HepG2 (cell line): ENCODE results near the gene SBK2. TPM values are rescaled to one million over a fixed set of nuclear protein-coding genes. Genes with fewer than 3 reads are reported as not detected.

Experiments used
- ARID4A ChIP-seq: sonication (generic); formaldehyde crosslinking; IDR thresholded peaks from 2 replicates; pipeline ENCODE4 v1.5.0; 2020; ENCODE audit warnings: mild to moderate bottlenecking, missing genetic modification reagents, borderline replicate concordance
- CENPBD1 ChIP-seq: sonication (generic); formaldehyde crosslinking; IDR thresholded peaks from 2 replicates; pipeline ENCODE4 v1.8.0; 2022; ENCODE audit warnings: missing genetic modification reagents, low read depth, mild to moderate bottlenecking, borderline replicate concordance
- FOXJ3 ChIP-seq: sonication (generic); formaldehyde crosslinking; IDR thresholded peaks from 2 replicates; pipeline ENCODE4 v1.4.0; 2020; ENCODE audit warnings: missing genetic modification reagents, mild to moderate bottlenecking, borderline replicate concordance
- IRF9 ChIP-seq: sonication (generic); formaldehyde crosslinking; IDR thresholded peaks from 2 replicates; pipeline ENCODE4 v1.8.0; 2022; ENCODE audit warnings: missing genetic modification reagents, mild to moderate bottlenecking, borderline replicate concordance
- KLF11 ChIP-seq: IDR thresholded peaks from 2 replicates; pipeline ENCODE4 v1.6.1; 2016; ENCODE audit warnings: missing compliant biosample characterization
- MIXL1 ChIP-seq: IDR thresholded peaks from 2 replicates; pipeline ENCODE4 v1.6.1; 2016
- NKX3-1 ChIP-seq: sonication (generic); formaldehyde crosslinking; IDR thresholded peaks from 2 replicates; pipeline ENCODE4 v1.5.0; 2020; ENCODE audit warnings: missing genetic modification reagents
- RERE ChIP-seq: IDR thresholded peaks from 2 replicates; pipeline ENCODE4 v1.6.1; 2016; ENCODE audit warnings: low read depth, missing genetic modification reagents, missing compliant biosample characterization
- RXRB ChIP-seq: IDR thresholded peaks from 2 replicates; pipeline ENCODE4 v1.6.1; 2016; ENCODE audit warnings: borderline replicate concordance, missing genetic modification reagents, missing compliant biosample characterization
- SOX5 ChIP-seq: IDR thresholded peaks from 2 replicates; pipeline ENCODE4 v1.6.1; 2016; ENCODE audit warnings: borderline replicate concordance
- SRF ChIP-seq: IDR thresholded peaks from 2 replicates; pipeline ENCODE4 v1.6.1; 2011; ENCODE audit warnings: mild to moderate bottlenecking, low read depth, low read length, moderate library complexity
- ZNF333 ChIP-seq: sonication (generic); formaldehyde crosslinking; IDR thresholded peaks from 2 replicates; pipeline ENCODE4 v1.4.0; 2020; ENCODE audit warnings: mild to moderate bottlenecking, missing genetic modification reagents, borderline replicate concordance
- ZNF383 ChIP-seq: sonication (generic); formaldehyde crosslinking; IDR thresholded peaks from 2 replicates; pipeline ENCODE4 v1.4.0; 2020; ENCODE audit warnings: missing genetic modification reagents, mild to moderate bottlenecking, borderline replicate concordance
- ZNF761 ChIP-seq: sonication (generic); formaldehyde crosslinking; conservative IDR thresholded peaks from 2 replicates; pipeline ENCODE4 v1.4.0; 2020; ENCODE audit warnings: mild to moderate bottlenecking, missing genetic modification reagents
- ZNF839 ChIP-seq: sonication (generic); formaldehyde crosslinking; IDR thresholded peaks from 2 replicates; pipeline ENCODE4 v1.4.0; 2020; ENCODE audit warnings: missing genetic modification reagents, mild to moderate bottlenecking, borderline replicate concordance
- ZSCAN25 ChIP-seq: sonication (generic); formaldehyde crosslinking; IDR thresholded peaks from 2 replicates; pipeline ENCODE4 v1.8.0; 2022; ENCODE audit warnings: mild to moderate bottlenecking, missing genetic modification reagents
- ZSCAN5A ChIP-seq: sonication (generic); formaldehyde crosslinking; IDR thresholded peaks from 2 replicates; pipeline ENCODE4 v1.8.0; 2022; ENCODE audit warnings: mild to moderate bottlenecking, missing genetic modification reagents, borderline replicate concordance
- polyA plus RNA-seq, 8 experiments: library from polyadenylated mRNA; depleted of rRNA in 3 of 8; stranded (reverse) in 7 of 8; unstranded in 1 of 8; fragments of >200 nt; fragmentation: Illumina TruSeq in 4 of 8; extraction: Trizol in 4 of 8; gene quantifications; 2 replicates each; pipeline versions ENCODE4 v1.2.1 to v1.2.3, GENCODE V29; 2011 to 2016; ENCODE audit warnings: low read depth in 4 of 8, missing spikeins in 1 of 8, mixed read lengths in 1 of 8; ENCODE audit not compliant: insufficient read depth in 1 of 8
- total RNA-seq, 5 experiments: library from RNA; depleted of rRNA; stranded (reverse); fragments of >200 nt; fragmentation: Illumina TruSeq; extraction: Trizol; gene quantifications; 2 replicates each; pipeline ENCODE4 v1.2.3, GENCODE V29; 2016; ENCODE audit warnings: low read depth in 1 of 5

SBK2 gene
- total and polyA plus RNA-seq, 2 of the 13 experiments (the other 11 are each of a cell fraction or from before 2014, with no cell fraction given): 0.24 TPM; not detected in 1

DNA sequence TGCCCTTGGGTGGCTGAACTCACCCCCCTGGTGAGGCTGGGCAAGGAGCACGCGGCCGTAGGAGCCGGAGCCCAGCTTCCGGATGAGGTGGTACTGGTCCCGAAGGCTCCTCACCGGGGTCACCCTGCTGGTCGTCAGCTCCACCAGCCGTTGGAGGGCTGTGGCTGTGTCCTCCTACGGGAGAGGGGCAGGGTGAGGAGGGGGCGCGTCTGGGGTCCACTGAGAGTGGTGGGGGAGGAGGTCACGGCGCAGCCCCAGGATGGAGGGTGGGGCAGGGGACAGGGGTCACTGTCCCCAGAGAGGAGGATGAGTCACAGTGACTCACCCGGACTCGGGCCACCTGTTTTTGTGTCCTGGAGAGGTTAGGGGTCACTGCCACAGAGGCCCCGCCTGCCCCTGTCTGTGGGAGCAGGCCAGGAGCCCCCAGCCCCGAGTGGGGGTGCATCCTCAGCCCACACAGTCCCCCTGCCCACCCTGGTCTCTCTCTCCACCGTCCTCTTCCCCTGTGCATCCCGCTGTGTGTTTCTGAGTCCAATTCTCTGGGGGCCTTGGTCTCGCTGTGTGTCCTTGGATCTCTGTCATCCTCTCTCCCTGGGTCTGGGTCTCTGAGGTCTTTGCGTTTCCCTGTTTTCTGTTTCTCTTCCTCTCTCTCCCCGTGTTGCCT is 8.0 kb upstream of the SBK2 start (continued):
- TF ChIP-seq CENPBD1 (CRISPR knock-in tag): no peak
- no peak for TF ChIP-seq ZNF333 (CRISPR knock-in tag)
- TF ChIP-seq ZSCAN5A (CRISPR knock-in tag): no peak
- TF ChIP-seq MIXL1 (CRISPR knock-in tag): no peak
- TF ChIP-seq KLF11: no peak
- no peak for TF ChIP-seq SRF
- TF ChIP-seq RXRB (CRISPR knock-in tag): peak; percentile 90
- no peak for TF ChIP-seq ARID4A
- TF ChIP-seq NKX3-1 (CRISPR knock-in tag): no peak
- TF ChIP-seq SOX5 (CRISPR knock-in tag): peak; percentile 30; the same call in 1 of the 2 replicates
- no peak for TF ChIP-seq IRF9 (CRISPR knock-in tag)
- TF ChIP-seq ZNF761 (CRISPR knock-in tag): no peak
- TF ChIP-seq FOXJ3: no peak
- no peak for TF ChIP-seq ZNF839 (CRISPR knock-in tag)
- TF ChIP-seq ZSCAN25 (CRISPR knock-in tag): no peak
- TF ChIP-seq ZNF383 (CRISPR knock-in tag): no peak
- no peak for TF ChIP-seq RERE (CRISPR knock-in tag)
